ENCODE results near the gene IGLL5. TPM values are rescaled to one million over a fixed set of nuclear protein-coding genes. Genes with fewer than 3 reads are reported as not detected.
"Not testable (repeated sequence)": the region's sequence is repeated elsewhere in the genome, so short reads cannot be mapped to it uniquely, and the experiment has no call there.

Gene IGLL5
- polyA plus RNA-seq, 1 donor = 0.16 TPM

- H3K4me1 ChIP-seq (ENCODE audit: control insufficient read depth, insufficient read depth, low read length) = no peaks in the 10 kb centered on the region
- no peak overlapping the region for H3K4me3 ChIP-seq (ENCODE audit: low read length)
- no peaks in the 10 kb centered on the region for H3K27me3 ChIP-seq (ENCODE audit: control insufficient read depth, insufficient read depth, low read length)
- H3K36me3 ChIP-seq (ENCODE audit: control insufficient read depth, insufficient read depth, low read length) = no peaks in the 10 kb centered on the region
- no peak overlapping the region for H3K27ac ChIP-seq (ENCODE audit: low read length)
- WGBS (ENCODE audit: insufficient coverage, low lambda C conversion rate) = 91% methylated on average over 7 of the region's 9 CpGs
- no peaks in the 10 kb centered on the region for H3K9me3 ChIP-seq (ENCODE audit: control insufficient read depth, low read depth, low read length)
- DNase-seq = peak in 1 of 2 donors; percentile 29
Observed at GRCh38 chr22:22902247-22903001, 14.8 kb downstream of the IGLL5 start.

- Histone ChIP-seq H3K36me3 (ENCODE audit: control insufficient read depth, insufficient read depth, low read length) (no peaks in the 10 kb centered on the region), H3K4me1 (ENCODE audit: control insufficient read depth, insufficient read depth, low read length) (no peaks in the 10 kb centered on the region), H3K9me3 (ENCODE audit: control insufficient read depth, low read depth, low read length) (no peaks in the 10 kb centered on the region), H3K4me3 (ENCODE audit: low read length) (no peak overlapping the region), H3K27ac (ENCODE audit: low read length) (no peak overlapping the region), H3K27me3 (ENCODE audit: control insufficient read depth, insufficient read depth, low read length) (no peaks in the 10 kb centered on the region)
- WGBS (ENCODE audit: insufficient coverage, low lambda C conversion rate) = no CpG with 5 or more reads among the region's 2 CpGs
- DNase-seq = peak in 1 of 2 donors; percentile 39
Observed at GRCh38 chr22:22903355-22903777, 15.8 kb downstream of the IGLL5 start.

- H3K9me3 ChIP-seq (ENCODE audit: control insufficient read depth, low read depth, low read length); H3K4me3 ChIP-seq (ENCODE audit: low read length); DNase-seq; H3K27ac ChIP-seq (ENCODE audit: low read length); H3K4me1 ChIP-seq (ENCODE audit: control insufficient read depth, insufficient read depth, low read length); H3K27me3 ChIP-seq (ENCODE audit: control insufficient read depth, insufficient read depth, low read length); H3K36me3 ChIP-seq (ENCODE audit: control insufficient read depth, insufficient read depth, low read length): not testable (repeated sequence)
- WGBS (ENCODE audit: insufficient coverage, low lambda C conversion rate) = no CpG with 5 or more reads among the region's 1 CpG
Observed at GRCh38 chr22:22903781-22904192, 16.2 kb downstream of the IGLL5 start.

- WGBS (ENCODE audit: insufficient coverage, low lambda C conversion rate) = no CpG with 5 or more reads among the region's 5 CpGs
- H3K36me3 ChIP-seq (ENCODE audit: control insufficient read depth, insufficient read depth, low read length); H3K9me3 ChIP-seq (ENCODE audit: control insufficient read depth, low read depth, low read length); H3K27ac ChIP-seq (ENCODE audit: low read length); DNase-seq; H3K4me3 ChIP-seq (ENCODE audit: low read length); H3K27me3 ChIP-seq (ENCODE audit: control insufficient read depth, insufficient read depth, low read length); H3K4me1 ChIP-seq (ENCODE audit: control insufficient read depth, insufficient read depth, low read length): not testable (repeated sequence)
Observed at GRCh38 chr22:22904736-22905135, 17.1 kb downstream of the IGLL5 start.

GRCh38 chr22:22906391-22906790 is 18.8 kb downstream of the IGLL5 start:
- H3K36me3 ChIP-seq (ENCODE audit: control insufficient read depth, insufficient read depth, low read length); H3K27me3 ChIP-seq (ENCODE audit: control insufficient read depth, insufficient read depth, low read length); DNase-seq; H3K9me3 ChIP-seq (ENCODE audit: control insufficient read depth, low read depth, low read length); H3K27ac ChIP-seq (ENCODE audit: low read length); H3K4me3 ChIP-seq (ENCODE audit: low read length); H3K4me1 ChIP-seq (ENCODE audit: control insufficient read depth, insufficient read depth, low read length): not testable (repeated sequence)
- WGBS (ENCODE audit: insufficient coverage, low lambda C conversion rate) = no CpG with 5 or more reads among the region's 10 CpGs

GRCh38 chr22:22906907-22907550 is 19.4 kb downstream of the IGLL5 start:
- no peaks in the 10 kb centered on the region for H3K36me3 ChIP-seq (ENCODE audit: control insufficient read depth, insufficient read depth, low read length)
- H3K27ac ChIP-seq (ENCODE audit: low read length) = no peak overlapping the region
- WGBS (ENCODE audit: insufficient coverage, low lambda C conversion rate) = no CpG with 5 or more reads among the region's 8 CpGs
- H3K4me1 ChIP-seq (ENCODE audit: control insufficient read depth, insufficient read depth, low read length) = no peaks in the 10 kb centered on the region
- DNase-seq = no peak
- no peak overlapping the region for H3K4me3 ChIP-seq (ENCODE audit: low read length)
- H3K9me3 ChIP-seq (ENCODE audit: control insufficient read depth, low read depth, low read length) = no peaks in the 10 kb centered on the region
- peaks cover 2% of the 10 kb centered on the region for H3K27me3 ChIP-seq (ENCODE audit: control insufficient read depth, insufficient read depth, low read length)

- DNase-seq = no peak
- no peak overlapping the region for H3K27ac ChIP-seq (ENCODE audit: low read length)
- 100% methylated on average over 1 of the region's 9 CpGs for WGBS (ENCODE audit: insufficient coverage, low lambda C conversion rate)
- H3K27me3 ChIP-seq (ENCODE audit: control insufficient read depth, insufficient read depth, low read length) = peaks cover 2% of the 10 kb centered on the region
- H3K9me3 ChIP-seq (ENCODE audit: control insufficient read depth, low read depth, low read length) = no peaks in the 10 kb centered on the region
- H3K4me1 ChIP-seq (ENCODE audit: control insufficient read depth, insufficient read depth, low read length) = no peaks in the 10 kb centered on the region
- no peak overlapping the region for H3K4me3 ChIP-seq (ENCODE audit: low read length)
- no peaks in the 10 kb centered on the region for H3K36me3 ChIP-seq (ENCODE audit: control insufficient read depth, insufficient read depth, low read length)
Observed at GRCh38 chr22:22907551-22908494, 20.2 kb downstream of the IGLL5 start.

- H3K36me3 ChIP-seq (ENCODE audit: control insufficient read depth, insufficient read depth, low read length) = no peaks in the 10 kb centered on the region
- no CpG with 5 or more reads among the region's 3 CpGs for WGBS (ENCODE audit: insufficient coverage, low lambda C conversion rate)
- no peaks in the 10 kb centered on the region for H3K9me3 ChIP-seq (ENCODE audit: control insufficient read depth, low read depth, low read length)
- H3K27me3 ChIP-seq (ENCODE audit: control insufficient read depth, insufficient read depth, low read length) = peaks cover 2% of the 10 kb centered on the region
- H3K27ac ChIP-seq (ENCODE audit: low read length) = no peak overlapping the region
- no peak overlapping the region for H3K4me3 ChIP-seq (ENCODE audit: low read length)
- H3K4me1 ChIP-seq (ENCODE audit: control insufficient read depth, insufficient read depth, low read length) = no peaks in the 10 kb centered on the region
- DNase-seq = no peak
Observed at GRCh38 chr22:22908495-22908861, 20.9 kb downstream of the IGLL5 start.

GRCh38 chr22:22908941-22909604 is 21.5 kb downstream of the IGLL5 start:
- no peak for DNase-seq
- WGBS (ENCODE audit: insufficient coverage, low lambda C conversion rate) = no CpG with 5 or more reads among the region's 6 CpGs
- H3K36me3 ChIP-seq (ENCODE audit: control insufficient read depth, insufficient read depth, low read length) = no peaks in the 10 kb centered on the region
- no peaks in the 10 kb centered on the region for H3K4me1 ChIP-seq (ENCODE audit: control insufficient read depth, insufficient read depth, low read length)
- no peak overlapping the region for H3K27ac ChIP-seq (ENCODE audit: low read length)
- no peaks in the 10 kb centered on the region for H3K9me3 ChIP-seq (ENCODE audit: control insufficient read depth, low read depth, low read length)
- peaks cover 2% of the 10 kb centered on the region for H3K27me3 ChIP-seq (ENCODE audit: control insufficient read depth, insufficient read depth, low read length)
- H3K4me3 ChIP-seq (ENCODE audit: low read length) = no peak overlapping the region

Measured in large intestine (tissue), 3 donors.